Measurements from ENCODE around the gene MBLAC2.

MBLAC2 gene

GRCh38 chr5:90504743-90505142 is 30.2 kb upstream of the MBLAC2 start:
- Mint-ChIP-seq H3K27ac (no peak overlapping the region), H3K27me3 (ENCODE audit: low read depth) (no peaks in the 10 kb centered on the region), H3K4me1 (no peaks in the 10 kb centered on the region), H3K9me3 (no peaks in the 10 kb centered on the region), H3K4me3 (no peak overlapping the region), H3K36me3 (ENCODE audit: low read depth) (no peaks in the 10 kb centered on the region)
- TF ChIP-seq CTCF (IDR thresholded peaks at IDR 0.05; ENCODE audit: unreplicated experiment in 3 of 3) = no peak

GRCh38 chr5:90503596-90503995 is 29.0 kb upstream of the MBLAC2 start:
- Mint-ChIP-seq H3K9me3 (no peaks in the 10 kb centered on the region), H3K36me3 (ENCODE audit: low read depth) (no peaks in the 10 kb centered on the region), H3K27me3 (ENCODE audit: low read depth) (no peaks in the 10 kb centered on the region), H3K4me3 (no peak overlapping the region), H3K27ac (no peak overlapping the region), H3K4me1 (no peaks in the 10 kb centered on the region)
- no peak for TF ChIP-seq CTCF (IDR thresholded peaks at IDR 0.05; ENCODE audit: unreplicated experiment in 3 of 3)

- TF ChIP-seq CTCF (IDR thresholded peaks at IDR 0.05; ENCODE audit: unreplicated experiment in 3 of 3) = no peak
- Mint-ChIP-seq H3K27me3 (ENCODE audit: low read depth) (no peaks in the 10 kb centered on the region), H3K4me1 (no peaks in the 10 kb centered on the region), H3K9me3 (peaks cover 3% of the 10 kb centered on the region), H3K27ac (no peak overlapping the region), H3K36me3 (ENCODE audit: low read depth) (peaks cover 3% of the 10 kb centered on the region), H3K4me3 (no peak overlapping the region)
Observed at GRCh38 chr5:90495146-90495545, 20.6 kb upstream of the MBLAC2 start.

- no peak overlapping the region for H3K4me3 Mint-ChIP-seq
- peaks cover 3% of the 10 kb centered on the region for H3K36me3 Mint-ChIP-seq (ENCODE audit: low read depth)
Observed at GRCh38 chr5:90494043-90494442, 19.5 kb upstream of the MBLAC2 start.

GRCh38 chr5:90488791-90489190 is 14.2 kb upstream of the MBLAC2 start:
- Mint-ChIP-seq H3K4me1 (no peaks in the 10 kb centered on the region), H3K9me3 (no peaks in the 10 kb centered on the region), H3K4me3 (no peak overlapping the region), H3K27me3 (ENCODE audit: low read depth) (no peaks in the 10 kb centered on the region), H3K36me3 (ENCODE audit: low read depth) (no peaks in the 10 kb centered on the region), H3K27ac (no peak overlapping the region)
- no peak for TF ChIP-seq CTCF (IDR thresholded peaks at IDR 0.05; ENCODE audit: unreplicated experiment in 3 of 3)

More at GRCh38 chr5:90494043-90494442, 19.5 kb upstream of the MBLAC2 start:
- Mint-ChIP-seq H3K9me3 (peaks cover 3% of the 10 kb centered on the region), H3K27me3 (ENCODE audit: low read depth) (no peaks in the 10 kb centered on the region), H3K27ac (no peak overlapping the region), H3K4me1 (no peaks in the 10 kb centered on the region)
- no peak for TF ChIP-seq CTCF (IDR thresholded peaks at IDR 0.05; ENCODE audit: unreplicated experiment in 3 of 3)

- H3K9me3 Mint-ChIP-seq = no peaks in the 10 kb centered on the region
- TF ChIP-seq CTCF (IDR thresholded peaks at IDR 0.05; ENCODE audit: unreplicated experiment in 3 of 3) = no peak
- no peak overlapping the region for H3K4me3 Mint-ChIP-seq
- H3K36me3 Mint-ChIP-seq (ENCODE audit: low read depth) = no peaks in the 10 kb centered on the region
- no peaks in the 10 kb centered on the region for H3K27me3 Mint-ChIP-seq (ENCODE audit: low read depth)
- H3K4me1 Mint-ChIP-seq = no peaks in the 10 kb centered on the region
- H3K27ac Mint-ChIP-seq = no peak overlapping the region
Observed at GRCh38 chr5:90484540-90484939, 10.0 kb upstream of the MBLAC2 start.
